GM18505 (cell line): ENCODE results near the gene DNAJA3.
A peak's percentile ranks its signal among the peaks of the same experiment; 100 is the strongest.

Experiments
- ATAC-seq: cut with Tn5 transposase; IDR thresholded peaks from one replicate; pipeline ENCODE4 v1.9.1; 2021; ENCODE audit not compliant: unreplicated experiment
- POLR2A ChIP-seq: IDR thresholded peaks from 4 replicates; pipeline ENCODE4 v1.6.1; 2011; ENCODE audit warnings: borderline replicate concordance; ENCODE audit not compliant: insufficient read depth, insufficient read length; ENCODE audit errors: extremely low read depth

DNAJA3 gene

GRCh38 chr16:4425378-4426020 is at the start of gene DNAJA3:
Gene DNAJA3 (plus strand): TSS chr16:4425868. CDS start chr16:4425882, 14 bp downstream.
- ATAC-seq, result peak; percentile 88
- TF ChIP-seq POLR2A, result peak; percentile 97

DNA sequence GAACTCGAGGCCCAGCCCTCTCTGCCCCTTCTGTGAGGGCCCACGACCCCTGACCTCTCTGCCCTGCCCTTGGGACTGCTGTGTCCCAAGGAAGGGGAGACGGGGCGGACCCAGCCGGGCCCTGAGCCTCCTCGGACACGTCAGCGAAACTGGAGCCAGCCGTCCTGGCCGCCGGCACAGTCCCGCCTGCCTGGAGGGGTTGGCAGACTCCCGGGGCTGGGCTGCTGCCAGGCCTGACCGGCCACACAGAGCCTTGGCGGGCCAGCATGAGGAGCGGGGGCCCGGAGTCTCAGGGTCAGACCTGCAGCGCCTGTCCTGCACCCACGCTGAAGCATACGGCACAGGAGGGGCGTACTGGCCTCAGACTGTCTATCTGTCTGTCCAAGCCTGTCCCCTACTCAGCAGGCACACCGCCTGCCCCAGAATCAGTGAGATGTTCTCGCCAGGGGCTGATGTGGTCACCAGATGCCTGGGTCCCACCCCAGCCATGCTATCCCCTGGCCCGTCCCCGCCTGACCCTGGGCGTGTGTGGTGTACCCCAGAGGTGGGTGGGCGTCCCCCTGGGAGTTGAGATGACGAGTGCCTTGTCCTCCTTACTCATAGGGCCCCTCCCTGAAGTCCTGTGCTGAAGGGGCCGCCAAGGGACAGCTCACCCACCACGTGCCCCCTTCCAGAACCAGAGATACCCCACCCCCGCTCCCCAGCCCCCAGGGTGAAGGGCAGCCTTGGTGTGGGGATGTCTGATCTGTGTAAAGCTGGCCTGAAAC is 49.4 kb upstream of the DNAJA3 start:
- TF ChIP-seq POLR2A, result no peak
- no peak for ATAC-seq

GRCh38 chr16:4376893-4377572 is 48.6 kb upstream of the DNAJA3 start:
- no peak for TF ChIP-seq POLR2A
- no peak for ATAC-seq

DNA sequence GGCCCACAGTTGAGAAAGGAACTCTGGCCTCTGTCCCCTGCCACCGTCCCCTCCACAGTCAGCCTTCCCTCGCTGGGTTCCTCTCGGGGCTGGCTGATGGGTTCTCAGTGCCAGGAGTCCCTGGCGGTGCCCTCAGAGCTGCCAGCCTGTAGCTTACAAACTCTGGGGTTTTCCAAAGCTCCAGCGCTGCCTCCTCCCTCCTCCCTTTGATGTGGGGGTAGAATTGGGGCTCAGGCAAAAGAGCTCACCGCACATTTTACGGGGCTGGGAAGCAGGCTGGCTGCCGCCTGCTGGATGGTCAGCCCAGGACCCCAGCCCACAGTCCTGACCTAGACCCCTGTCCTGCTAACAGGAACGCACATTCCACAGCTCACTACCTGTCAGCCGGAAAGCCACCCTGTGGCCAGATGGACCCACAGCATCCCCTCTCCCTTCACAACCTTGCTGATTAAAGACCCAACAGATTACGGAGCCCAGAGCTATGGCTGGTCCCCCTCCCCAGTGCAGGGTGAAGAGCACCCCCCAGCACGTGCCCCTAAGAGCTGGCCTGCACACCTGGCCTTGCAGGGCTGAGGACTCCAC is 48.0 kb upstream of the DNAJA3 start:
- ATAC-seq, result no peak
- TF ChIP-seq POLR2A, result no peak

DNA sequence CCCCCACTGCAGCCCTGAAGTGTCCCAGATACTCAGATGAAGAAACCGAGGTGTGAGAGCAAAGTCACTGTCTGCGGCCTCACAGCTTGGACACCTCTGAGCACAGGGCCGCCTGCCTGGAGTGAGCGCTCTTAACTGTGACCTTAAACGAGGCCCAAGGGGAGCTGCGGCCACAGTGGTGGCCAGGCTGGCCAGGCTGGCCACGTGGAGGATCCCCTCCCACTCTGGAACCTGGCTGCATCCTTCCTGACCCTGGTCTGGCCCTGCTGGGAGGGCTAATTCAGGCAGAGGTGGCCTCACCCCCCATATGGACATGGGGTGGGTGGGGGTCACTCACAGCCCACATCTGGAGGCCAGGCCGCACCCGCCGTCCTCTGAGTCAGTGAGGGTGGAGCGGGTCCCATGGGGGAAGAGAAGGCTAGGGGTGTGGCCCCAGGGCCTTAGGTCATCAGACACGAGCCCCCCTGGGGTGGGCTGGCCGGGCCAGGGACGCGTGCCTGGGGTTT is 47.5 kb upstream of the DNAJA3 start:
- TF ChIP-seq POLR2A, result no peak
- no peak for ATAC-seq

- TF ChIP-seq POLR2A, result no peak
- ATAC-seq, result no peak
Measured at GRCh38 chr16:4378999-4379690, 46.5 kb upstream of the DNAJA3 start.

- ATAC-seq, result no peak
- TF ChIP-seq POLR2A, result no peak
Measured at GRCh38 chr16:4380119-4381063, 45.3 kb upstream of the DNAJA3 start.

DNA sequence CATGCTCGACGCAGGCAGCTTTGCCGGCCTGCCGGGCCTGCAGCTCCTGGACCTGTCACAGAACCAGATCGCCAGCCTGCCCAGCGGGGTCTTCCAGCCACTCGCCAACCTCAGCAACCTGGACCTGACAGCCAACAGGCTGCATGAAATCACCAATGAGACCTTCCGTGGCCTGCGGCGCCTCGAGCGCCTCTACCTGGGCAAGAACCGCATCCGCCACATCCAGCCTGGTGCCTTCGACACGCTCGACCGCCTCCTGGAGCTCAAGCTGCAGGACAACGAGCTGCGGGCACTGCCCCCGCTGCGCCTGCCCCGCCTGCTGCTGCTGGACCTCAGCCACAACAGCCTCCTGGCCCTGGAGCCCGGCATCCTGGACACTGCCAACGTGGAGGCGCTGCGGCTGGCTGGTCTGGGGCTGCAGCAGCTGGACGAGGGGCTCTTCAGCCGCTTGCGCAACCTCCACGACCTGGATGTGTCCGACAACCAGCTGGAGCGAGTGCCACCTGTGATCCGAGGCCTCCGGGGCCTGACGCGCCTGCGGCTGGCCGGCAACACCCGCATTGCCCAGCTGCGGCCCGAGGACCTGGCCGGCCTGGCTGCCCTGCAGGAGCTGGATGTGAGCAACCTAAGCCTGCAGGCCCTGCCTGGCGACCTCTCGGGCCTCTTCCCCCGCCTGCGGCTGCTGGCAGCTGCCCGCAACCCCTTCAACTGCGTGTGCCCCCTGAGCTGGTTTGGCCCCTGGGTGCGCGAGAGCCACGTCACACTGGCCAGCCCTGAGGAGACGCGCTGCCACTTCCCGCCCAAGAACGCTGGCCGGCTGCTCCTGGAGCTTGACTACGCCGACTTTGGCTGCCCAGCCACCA is 44.4 kb upstream of the DNAJA3 start:
- ATAC-seq, result no peak
- TF ChIP-seq POLR2A, result no peak

- no peak for TF ChIP-seq POLR2A
- ATAC-seq, result no peak
Measured at GRCh38 chr16:4381935-4382794, 43.5 kb upstream of the DNAJA3 start.

- no peak for TF ChIP-seq POLR2A
- no peak for ATAC-seq
Measured at GRCh38 chr16:4382795-4383357, 42.8 kb upstream of the DNAJA3 start.
